HG03159 (cell line): ENCODE measurements around the gene XRCC1.
A peak's percentile ranks its signal among the peaks of the same experiment; 100 is the strongest.
"Not testable (repeated sequence)": the region's sequence is repeated elsewhere in the genome, so short reads cannot be mapped to it uniquely, and the experiment has no call there.

Experiments used
- ATAC-seq: cut with Tn5 transposase; IDR thresholded peaks from one replicate; pipeline ENCODE4 v1.9.1; 2021; ENCODE audit warnings: mild to moderate bottlenecking, moderate library complexity; ENCODE audit not compliant: unreplicated experiment

Gene XRCC1

GRCh38 chr19:43551399-43552197 lies 23.7 kb downstream of the XRCC1 start:
- ATAC-seq: no peak

- no peak for ATAC-seq
Observed at GRCh38 chr19:43548706-43549105, 26.6 kb downstream of the XRCC1 start.

- not testable (repeated sequence) for ATAC-seq
Observed at GRCh38 chr19:43547926-43548325, 27.4 kb downstream of the XRCC1 start.

- ATAC-seq: no peak
Observed at GRCh38 chr19:43546581-43546980, 28.7 kb downstream of the XRCC1 start.

GRCh38 chr19:43545981-43546380 lies 29.3 kb downstream of the XRCC1 start:
- no peak for ATAC-seq

GRCh38 chr19:43545276-43545675 lies 30.1 kb downstream of the XRCC1 start:
- no peak for ATAC-seq

- ATAC-seq: no peak
Observed at GRCh38 chr19:43544077-43544476, 31.2 kb downstream of the XRCC1 start.

- no peak for ATAC-seq
Observed at GRCh38 chr19:43541920-43542650, 33.2 kb downstream of the XRCC1 start.

- no peak for ATAC-seq
Observed at GRCh38 chr19:43540381-43540780, 34.9 kb downstream of the XRCC1 start.

- ATAC-seq: no peak
Observed at GRCh38 chr19:43538922-43539321, 36.4 kb downstream of the XRCC1 start.

- no peak for ATAC-seq
Observed at GRCh38 chr19:43534816-43535761, 40.2 kb downstream of the XRCC1 start.

GRCh38 chr19:43534305-43534815 lies 41.0 kb downstream of the XRCC1 start:
- ATAC-seq: no peak

GRCh38 chr19:43533546-43534304 lies 41.6 kb downstream of the XRCC1 start:
- peak; percentile 59 for ATAC-seq

GRCh38 chr19:43532962-43533545 lies 42.3 kb downstream of the XRCC1 start, which contains the start of gene ZNF575:
Gene ZNF575, plus strand, starts transcription at chr19:43533188. Its CDS starts 1,235 bp downstream, at chr19:43534423.
- ATAC-seq: peak; percentile 52

- peak; percentile 7 for ATAC-seq
Observed at GRCh38 chr19:43532571-43532961, 42.8 kb downstream of the XRCC1 start.

- no peak for ATAC-seq
Observed at GRCh38 chr19:43527860-43528622, 47.3 kb downstream of the XRCC1 start.

- ATAC-seq: peak; percentile 67
Observed at GRCh38 chr19:43526884-43527859, 48.2 kb downstream of the XRCC1 start, which contains the start of gene ETHE1. Gene ETHE1, minus strand, starts transcription at chr19:43527201. Its CDS starts 24 bp downstream, at chr19:43527177.
